Activated T-cell treated with anti-CD3 and anti-CD28 coated beads, Interleukin-2, amount 50 U/mL, for 4 hours (primary cell): ENCODE data around the gene AFAP1. TPM values are rescaled to one million over a fixed set of nuclear protein-coding genes. Genes with fewer than 3 reads are reported as not detected.

Experiments
- ATAC-seq, 2 donors: fragments of 200-7000 bp; cut with Tn5 transposase; one replicate each; pipeline ENCODE4 v1.10.0; 2021
- DNase-seq: peaks from one replicate; pipeline ENCODE4 v3.0.0-alpha.2; 2020
- H3K27me3 Mint-ChIP-seq: one replicate; pipeline ENCODE4 v1.8.0; 2021; ENCODE audit warnings: low read depth, mixed read lengths
- H3K36me3 Mint-ChIP-seq: one replicate; pipeline ENCODE4 v1.8.0; 2022; ENCODE audit warnings: mixed read lengths; ENCODE audit not compliant: insufficient read depth
- H3K4me1 Mint-ChIP-seq: one replicate; pipeline ENCODE4 v1.8.0; 2021; ENCODE audit warnings: low read depth, mixed read lengths
- H3K4me3 Mint-ChIP-seq: one replicate; pipeline ENCODE4 v1.8.0; 2021; ENCODE audit warnings: mild to moderate bottlenecking, moderate library complexity, mixed read lengths
- H3K9me3 Mint-ChIP-seq: one replicate; pipeline ENCODE4 v1.8.0; 2021; ENCODE audit warnings: mixed read lengths
- total RNA-seq, 3 donors: library from RNA; stranded (reverse); gene quantifications; one replicate each; pipeline ENCODE4 v1.2.1, GENCODE V29; 2021

Gene AFAP1
- total RNA-seq, 3 donors from 2014 or later, result 13.1 to 17.7 (median 14.7) TPM

GRCh38 chr4:7904952-7905915 is 34.4 kb downstream of the AFAP1 start:
- H3K4me3 Mint-ChIP-seq, result no peak overlapping the region
- DNase-seq (no peak), ATAC-seq (no peak)
- no peaks in the 10 kb centered on the region for H3K9me3 Mint-ChIP-seq
- no peaks in the 10 kb centered on the region for H3K27me3 Mint-ChIP-seq
- H3K36me3 Mint-ChIP-seq, result no peaks in the 10 kb centered on the region
- peaks cover 39% of the 10 kb centered on the region for H3K4me1 Mint-ChIP-seq

GRCh38 chr4:7903791-7904516 is 35.7 kb downstream of the AFAP1 start:
- no peaks in the 10 kb centered on the region for H3K27me3 Mint-ChIP-seq
- no peak overlapping the region for H3K4me3 Mint-ChIP-seq
- DNase-seq (no peak), ATAC-seq (no peak)
- peaks cover 29% of the 10 kb centered on the region for H3K4me1 Mint-ChIP-seq
- H3K9me3 Mint-ChIP-seq, result no peaks in the 10 kb centered on the region
- H3K36me3 Mint-ChIP-seq, result no peaks in the 10 kb centered on the region

- ATAC-seq (no peak), DNase-seq (no peak)
- no peak overlapping the region for H3K4me3 Mint-ChIP-seq
- no peaks in the 10 kb centered on the region for H3K27me3 Mint-ChIP-seq
- H3K9me3 Mint-ChIP-seq, result no peaks in the 10 kb centered on the region
- peaks cover 27% of the 10 kb centered on the region for H3K4me1 Mint-ChIP-seq
- H3K36me3 Mint-ChIP-seq, result no peaks in the 10 kb centered on the region
These were observed 36.8 kb downstream of the AFAP1 start for GRCh38 chr4:7902826-7903225.

- Mint-ChIP-seq H3K27me3 (no peaks in the 10 kb centered on the region), H3K4me3 (no peak overlapping the region), H3K9me3 (no peaks in the 10 kb centered on the region), H3K36me3 (no peaks in the 10 kb centered on the region), H3K4me1 (peaks cover 25% of the 10 kb centered on the region)
- ATAC-seq (no peak), DNase-seq (no peak)
These were observed 37.5 kb downstream of the AFAP1 start for GRCh38 chr4:7902101-7902553.

- ATAC-seq, result no peak
- Mint-ChIP-seq H3K36me3 (no peaks in the 10 kb centered on the region), H3K9me3 (no peaks in the 10 kb centered on the region)
These were observed 38.3 kb downstream of the AFAP1 start for GRCh38 chr4:7901311-7901885.

GRCh38 chr4:7900334-7900909 is 39.2 kb downstream of the AFAP1 start:
- Mint-ChIP-seq H3K4me3 (no peak overlapping the region), H3K4me1 (peaks cover 22% of the 10 kb centered on the region), H3K9me3 (no peaks in the 10 kb centered on the region), H3K27me3 (no peaks in the 10 kb centered on the region), H3K36me3 (no peaks in the 10 kb centered on the region)
- DNase-seq, result no peak
- no peak for ATAC-seq

More at GRCh38 chr4:7901311-7901885, 38.3 kb downstream of the AFAP1 start:
- peaks cover 24% of the 10 kb centered on the region for H3K4me1 Mint-ChIP-seq
- H3K27me3 Mint-ChIP-seq, result no peaks in the 10 kb centered on the region
- DNase-seq, result no peak
- no peak overlapping the region for H3K4me3 Mint-ChIP-seq

- Mint-ChIP-seq H3K4me1 (peaks cover 22% of the 10 kb centered on the region), H3K36me3 (no peaks in the 10 kb centered on the region), H3K4me3 (no peak overlapping the region), H3K9me3 (no peaks in the 10 kb centered on the region), H3K27me3 (no peaks in the 10 kb centered on the region)
- DNase-seq (no peak), ATAC-seq (no peak)
These were observed 40.3 kb downstream of the AFAP1 start for GRCh38 chr4:7899184-7899869.

GRCh38 chr4:7898385-7898784 is 41.3 kb downstream of the AFAP1 start:
- ATAC-seq (no peak), DNase-seq (no peak)
- H3K4me1 Mint-ChIP-seq, result peaks cover 22% of the 10 kb centered on the region
- H3K27me3 Mint-ChIP-seq, result no peaks in the 10 kb centered on the region
- H3K9me3 Mint-ChIP-seq, result no peaks in the 10 kb centered on the region
- no peak overlapping the region for H3K4me3 Mint-ChIP-seq
- no peaks in the 10 kb centered on the region for H3K36me3 Mint-ChIP-seq

GRCh38 chr4:7897811-7898210 is 41.9 kb downstream of the AFAP1 start:
- Mint-ChIP-seq H3K9me3 (no peaks in the 10 kb centered on the region), H3K36me3 (no peaks in the 10 kb centered on the region), H3K4me3 (no peak overlapping the region), H3K4me1 (peaks cover 18% of the 10 kb centered on the region), H3K27me3 (no peaks in the 10 kb centered on the region)
- DNase-seq (no peak), ATAC-seq (no peak)

- H3K27me3 Mint-ChIP-seq, result no peaks in the 10 kb centered on the region
- H3K4me1 Mint-ChIP-seq, result peaks cover 8% of the 10 kb centered on the region
- H3K36me3 Mint-ChIP-seq, result no peaks in the 10 kb centered on the region
- no peak for ATAC-seq
- no peak for DNase-seq
- H3K9me3 Mint-ChIP-seq, result no peaks in the 10 kb centered on the region
- no peak overlapping the region for H3K4me3 Mint-ChIP-seq
These were observed 44.9 kb downstream of the AFAP1 start for GRCh38 chr4:7894677-7895181.

- Mint-ChIP-seq H3K4me1 (peaks cover 8% of the 10 kb centered on the region), H3K9me3 (no peaks in the 10 kb centered on the region), H3K4me3 (no peak overlapping the region), H3K36me3 (no peaks in the 10 kb centered on the region), H3K27me3 (no peaks in the 10 kb centered on the region)
- ATAC-seq (no peak), DNase-seq (no peak)
These were observed 45.5 kb downstream of the AFAP1 start for GRCh38 chr4:7894098-7894676.

GRCh38 chr4:7893539-7893938 is 46.1 kb downstream of the AFAP1 start:
- H3K36me3 Mint-ChIP-seq, result no peaks in the 10 kb centered on the region
- ATAC-seq (no peak), DNase-seq (no peak)
- no peak overlapping the region for H3K4me3 Mint-ChIP-seq
- no peaks in the 10 kb centered on the region for H3K27me3 Mint-ChIP-seq
- peaks cover 8% of the 10 kb centered on the region for H3K4me1 Mint-ChIP-seq
- H3K9me3 Mint-ChIP-seq, result peaks cover under 1% of the 10 kb centered on the region

- Mint-ChIP-seq H3K4me3 (no peak overlapping the region), H3K9me3 (peaks cover 4% of the 10 kb centered on the region), H3K36me3 (peaks cover 2% of the 10 kb centered on the region), H3K4me1 (peaks cover 8% of the 10 kb centered on the region), H3K27me3 (no peaks in the 10 kb centered on the region)
- no peak for DNase-seq
- ATAC-seq, result no peak
These were observed 47.2 kb downstream of the AFAP1 start for GRCh38 chr4:7892212-7893019.
